Epithelial cell of prostate (primary cell): ENCODE measurements around the gene ABCA7.

Source experiments
- DNase-seq: peaks from one replicate; pipeline ENCODE4 v3.0.0-alpha.2; 2011; ENCODE audit warnings: low read depth, low spot score
- H3K27ac ChIP-seq: fragments of 450-650 bp; 2 replicates; pipeline ENCODE4 v1.5.1; 2017; ENCODE audit warnings: mild to moderate bottlenecking

The ABCA7 gene

GRCh38 chr19:1066748-1067340 lies 26.9 kb downstream of the ABCA7 start, which contains the start of gene ARHGAP45:
ARHGAP45 (plus strand) TSS chr19:1067167; CDS start chr19:1067406, 239 bp downstream.
- DNase-seq, result no peak
- no peak within 1 kb of the TSS for H3K27ac ChIP-seq

- no peak overlapping the region for H3K27ac ChIP-seq
- no peak for DNase-seq
Measured at GRCh38 chr19:1067341-1067957, 27.5 kb downstream of the ABCA7 start.

GRCh38 chr19:1068009-1069001 lies 28.4 kb downstream of the ABCA7 start:
- no peak overlapping the region for H3K27ac ChIP-seq
- DNase-seq, result no peak

- H3K27ac ChIP-seq, result no peak overlapping the region
- DNase-seq, result no peak
Measured at GRCh38 chr19:1069009-1069779, 29.3 kb downstream of the ABCA7 start.

GRCh38 chr19:1070576-1070930 lies 30.6 kb downstream of the ABCA7 start:
- DNase-seq, result no peak
- H3K27ac ChIP-seq, result no peak overlapping the region

GRCh38 chr19:1070931-1071791 lies 31.3 kb downstream of the ABCA7 start:
- DNase-seq, result no peak
- no peak overlapping the region for H3K27ac ChIP-seq

GRCh38 chr19:1072371-1073015 lies 32.6 kb downstream of the ABCA7 start:
- no peak overlapping the region for H3K27ac ChIP-seq
- no peak for DNase-seq

- DNase-seq, result no peak
Measured at GRCh38 chr19:1073063-1073955, 33.4 kb downstream of the ABCA7 start.

GRCh38 chr19:1073956-1074517 lies 34.1 kb downstream of the ABCA7 start:
- H3K27ac ChIP-seq, result no peak overlapping the region
- no peak for DNase-seq

More at GRCh38 chr19:1073063-1073955, 33.4 kb downstream of the ABCA7 start:
- no peak overlapping the region for H3K27ac ChIP-seq

GRCh38 chr19:1074544-1075283 lies 34.8 kb downstream of the ABCA7 start:
- no peak for DNase-seq
- H3K27ac ChIP-seq, result no peak overlapping the region

GRCh38 chr19:1076046-1076386 lies 36.1 kb downstream of the ABCA7 start:
- peak overlapping the region; percentile 14 for H3K27ac ChIP-seq
- DNase-seq, result no peak

- no peak overlapping the region for H3K27ac ChIP-seq
- DNase-seq, result peak; percentile 39
Measured at GRCh38 chr19:1076951-1077350, 37.0 kb downstream of the ABCA7 start.

GRCh38 chr19:1079566-1080111 lies 39.7 kb downstream of the ABCA7 start:
- H3K27ac ChIP-seq, result no peak overlapping the region
- no peak for DNase-seq

- DNase-seq, result no peak
- H3K27ac ChIP-seq, result no peak overlapping the region
Measured at GRCh38 chr19:1080360-1081161, 40.7 kb downstream of the ABCA7 start.

- DNase-seq, result no peak
- H3K27ac ChIP-seq, result no peak overlapping the region
Measured at GRCh38 chr19:1081301-1082164, 41.6 kb downstream of the ABCA7 start.
